ENCODE data around the gene BRAF. TPM values are rescaled to one million over a fixed set of nuclear protein-coding genes. Genes with fewer than 3 reads are reported as not detected.

The BRAF gene
- total and polyA plus RNA-seq, 2 donors (not counting 3 experiments of a cell fraction or from before 2014, with no cell fraction given) = 6.6 to 26.2 TPM

- Histone ChIP-seq H3K9me1 (replicated peaks; ENCODE audit: control insufficient read depth, extremely low read depth, insufficient read depth, low read length) (no peaks in the 10 kb centered on the region), H3K27me3 (ENCODE audit: control insufficient read depth in 2 of 2, insufficient read depth in 2 of 2, low read length in 2 of 2) (no peaks in the 10 kb centered on the region), H3K9me3 (replicated peaks; ENCODE audit: control insufficient read depth, insufficient read depth, low read length) (no peaks in the 10 kb centered on the region), H3K4me2 (ENCODE audit: insufficient read depth, low read length) (no peak overlapping the region), H3K4me1 (ENCODE audit: control insufficient read depth, extremely low read depth, insufficient read depth, low read length) (peaks cover 6% of the 10 kb centered on the region), H3K9ac (replicated peaks; ENCODE audit: extremely low read depth, insufficient read depth, low read length) (no peak overlapping the region), H2AFZ (ENCODE audit: low read depth, low read length) (no peak overlapping the region), H3K79me2 (ENCODE audit: control insufficient read depth, insufficient read depth, low read length) (peaks cover 63% of the 10 kb centered on the region), H3K27ac (ENCODE audit: insufficient read depth, low read depth, low read length) (no peak overlapping the region), H4K20me1 (replicated peaks; ENCODE audit: control insufficient read depth, extremely low read depth, insufficient read depth, low read length) (no peaks in the 10 kb centered on the region), H3K4me3 (replicated peaks in 1 of 3; ENCODE audit: insufficient read depth in 1 of 3, low read depth in 1 of 3, low read length in 3 of 3) (no peak overlapping the region), H3K36me3 (ENCODE audit: control insufficient read depth in 2 of 2, extremely low read depth in 1 of 2, insufficient read depth in 2 of 2, low read length in 2 of 2) (no peaks in the 10 kb centered on the region)
- dilution Hi-C loops (cut with MboI; ENCODE audit: extremely low pct_ligation_motif_present, low sequenced_read_pairs) = no loop called here
- no TSS peak for BruUV-seq (replicated peaks)
- DNase-seq (ENCODE audit: low read depth, low spot score) (peak; percentile 50), FAIRE-seq (no peak)
- intact Hi-C loops (cut with micrococcal nuclease) = no loop called here
- TF ChIP-seq JUN (IDR thresholded peaks at IDR 0.05; ENCODE audit: borderline replicate concordance, insufficient read depth, insufficient read length, low read depth) (no peak), FOS (IDR thresholded peaks at IDR 0.05; ENCODE audit: borderline replicate concordance, insufficient read depth, low read length) (peak; percentile 61)
- ChIA-PET POLR2A (interaction anchor here (0.6 kb wide), 1 partner anchor 376 kb away, joined by 4 read pairs; no protein-coding TSS in a partner anchor), CTCF (interaction anchor here (0.6 to 1.7 kb wide), 6 partner anchors 9 to 657 kb away, joined by 3 to 8 read pairs (median 4); no protein-coding TSS in a partner anchor)
These were observed 48.0 kb downstream of the BRAF start for GRCh38 chr7:140876519-140877248.

- FAIRE-seq = no peak
- H3K4me2 ChIP-seq (ENCODE audit: insufficient read depth, low read length) = no peak overlapping the region
- H3K27ac ChIP-seq (ENCODE audit: insufficient read depth, low read depth, low read length) = no peak overlapping the region
- dilution Hi-C loops (cut with MboI; ENCODE audit: extremely low pct_ligation_motif_present, low sequenced_read_pairs) = no loop called here
- peaks cover 6% of the 10 kb centered on the region for H3K4me1 ChIP-seq (ENCODE audit: control insufficient read depth, extremely low read depth, insufficient read depth, low read length)
- DNase-seq (ENCODE audit: low read depth, low spot score) = no peak
- no peak overlapping the region for H3K4me3 ChIP-seq (replicated peaks in 1 of 3; ENCODE audit: insufficient read depth in 1 of 3, low read depth in 1 of 3, low read length in 3 of 3)
- H3K9me3 ChIP-seq (replicated peaks; ENCODE audit: control insufficient read depth, insufficient read depth, low read length) = no peaks in the 10 kb centered on the region
- intact Hi-C loops (cut with micrococcal nuclease) = no loop called here
- CTCF ChIA-PET = no interaction called here
- H3K79me2 ChIP-seq (ENCODE audit: control insufficient read depth, insufficient read depth, low read length) = peaks cover 61% of the 10 kb centered on the region
- TF ChIP-seq MYC (IDR thresholded peaks at IDR 0.05; ENCODE audit: low read depth, low read length) = no peak
- H3K27me3 ChIP-seq (ENCODE audit: control insufficient read depth in 2 of 2, insufficient read depth in 2 of 2, low read length in 2 of 2) = no peaks in the 10 kb centered on the region
- POLR2A ChIA-PET = no interaction called here
- no peaks in the 10 kb centered on the region for H3K9me1 ChIP-seq (replicated peaks; ENCODE audit: control insufficient read depth, extremely low read depth, insufficient read depth, low read length)
- no peak overlapping the region for H3K9ac ChIP-seq (replicated peaks; ENCODE audit: extremely low read depth, insufficient read depth, low read length)
- no peaks in the 10 kb centered on the region for H4K20me1 ChIP-seq (replicated peaks; ENCODE audit: control insufficient read depth, extremely low read depth, insufficient read depth, low read length)
- BruUV-seq (replicated peaks) = no TSS peak
- H2AFZ ChIP-seq (ENCODE audit: low read depth, low read length) = no peak overlapping the region
- no peaks in the 10 kb centered on the region for H3K36me3 ChIP-seq (ENCODE audit: control insufficient read depth in 2 of 2, extremely low read depth in 1 of 2, insufficient read depth in 2 of 2, low read length in 2 of 2)
These were observed 51.3 kb downstream of the BRAF start for GRCh38 chr7:140873434-140873833.

Measured in endothelial cell of umbilical vein (primary cell).